ENCODE measurements around the gene FOXL3. TPM values are rescaled to one million over a fixed set of nuclear protein-coding genes. Genes with fewer than 3 reads are reported as not detected.
A peak's percentile ranks its signal among the peaks of the same experiment; 100 is the strongest.

FOXL3 gene
- total RNA-seq, 1 experiment from 2014 or later = not detected

- Histone ChIP-seq H3K4me2 (ENCODE audit: insufficient read depth, insufficient read length, low read length) (no peak overlapping the region), H3T11ph (ENCODE audit: low read length) (no peak overlapping the region), H2BK20ac (ENCODE audit: low read depth, low read length, poor library complexity, severe bottlenecking) (no peak overlapping the region), H4K5ac (ENCODE audit: insufficient read length, low read depth, low read length) (no peak overlapping the region), H4K8ac (replicated peaks; ENCODE audit: insufficient read length, low read depth, low read length) (no peak overlapping the region), H3K4ac (ENCODE audit: low read depth, low read length) (no peak overlapping the region), H4K91ac (ENCODE audit: insufficient read length, low read depth, low read length) (no peak overlapping the region), H2BK15ac (ENCODE audit: low read depth, low read length) (no peak overlapping the region), H2BK120ac (ENCODE audit: low read depth, low read length, poor library complexity, severe bottlenecking) (no peak overlapping the region), H3K56ac (ENCODE audit: insufficient read length, low read depth, low read length) (no peak overlapping the region), H3K27me3 (ENCODE audit: insufficient read depth, low read length) (no peaks in the 10 kb centered on the region), H2AFZ (ENCODE audit: low read length) (no peak overlapping the region), H3K9me3 (ENCODE audit: control insufficient read depth, low read depth, low read length) (peaks cover 4% of the 10 kb centered on the region), H4K20me1 (ENCODE audit: control insufficient read depth, insufficient read depth, insufficient read length) (no peaks in the 10 kb centered on the region), H2BK5ac (ENCODE audit: insufficient read length, low read length) (no peak overlapping the region), H3K79me2 (ENCODE audit: insufficient read depth, low read length) (no peaks in the 10 kb centered on the region), H2BK12ac (ENCODE audit: insufficient read length, low read depth, low read length) (no peak overlapping the region), H3K9ac (ENCODE audit: extremely low read depth, insufficient read length, low read length) (no peak overlapping the region), H2AK5ac (ENCODE audit: insufficient read length, low read length) (no peak overlapping the region), H3K4me1 (ENCODE audit: insufficient read depth, low read length) (no peaks in the 10 kb centered on the region), H3K79me1 (ENCODE audit: insufficient read depth, low read depth, low read length, poor library complexity, severe bottlenecking) (no peaks in the 10 kb centered on the region), H3K23me2 (ENCODE audit: insufficient read length, low read depth, low read length, poor library complexity, severe bottlenecking) (no peaks in the 10 kb centered on the region), H3K23ac (ENCODE audit: insufficient read length, low read depth, low read length) (no peak overlapping the region), H3K27ac (ENCODE audit: insufficient read length, low read depth, low read length) (no peak overlapping the region), H3K14ac (ENCODE audit: insufficient read depth, low read length) (no peak overlapping the region), H3K18ac (ENCODE audit: insufficient read length, low read depth, low read length) (no peak overlapping the region)
- peak; percentile 85 for DNase-seq
- Mint-ChIP-seq H3K27ac (no peak overlapping the region; a peak in 1 of 7 replicates), H3K9me3 (peaks cover 6 to 9% of the 10 kb centered on the region in 2 experiments; a peak in 4 of 5 replicates), H3K4me1 (peaks cover 0 to 7% of the 10 kb centered on the region in 2 experiments; a peak in 1 of 4 replicates), H3K36me3 (ENCODE audit: insufficient read depth in 1 of 3, low read depth in 3 of 3) (no peaks in the 10 kb centered on the region), H3K27me3 (ENCODE audit: low read depth) (peaks cover 43% of the 10 kb centered on the region), H3K4me3 (peak overlapping the region in 1 of 2 experiments; percentile 30; a peak in 2 of 5 replicates)
- WGBS (ENCODE audit: extremely low coverage, insufficient read length, low lambda C conversion rate) = no CpG with 5 or more reads among the region's 45 CpGs
- TF ChIP-seq CTCF (conservative IDR thresholded peaks at IDR 0.05) = peak; percentile 90
Measured at GRCh38 chr7:322111-322671, 32.2 kb downstream of the FOXL3 start.
